ENCODE results near the gene TBL1Y. TPM values are rescaled to one million over a fixed set of nuclear protein-coding genes. Genes with fewer than 3 reads are reported as not detected.
"Not testable (repeated sequence)": the region's sequence is repeated elsewhere in the genome, so short reads cannot be mapped to it uniquely, and the experiment has no call there.

Gene TBL1Y
- total RNA-seq: not detected in 2 replicates

DNA sequence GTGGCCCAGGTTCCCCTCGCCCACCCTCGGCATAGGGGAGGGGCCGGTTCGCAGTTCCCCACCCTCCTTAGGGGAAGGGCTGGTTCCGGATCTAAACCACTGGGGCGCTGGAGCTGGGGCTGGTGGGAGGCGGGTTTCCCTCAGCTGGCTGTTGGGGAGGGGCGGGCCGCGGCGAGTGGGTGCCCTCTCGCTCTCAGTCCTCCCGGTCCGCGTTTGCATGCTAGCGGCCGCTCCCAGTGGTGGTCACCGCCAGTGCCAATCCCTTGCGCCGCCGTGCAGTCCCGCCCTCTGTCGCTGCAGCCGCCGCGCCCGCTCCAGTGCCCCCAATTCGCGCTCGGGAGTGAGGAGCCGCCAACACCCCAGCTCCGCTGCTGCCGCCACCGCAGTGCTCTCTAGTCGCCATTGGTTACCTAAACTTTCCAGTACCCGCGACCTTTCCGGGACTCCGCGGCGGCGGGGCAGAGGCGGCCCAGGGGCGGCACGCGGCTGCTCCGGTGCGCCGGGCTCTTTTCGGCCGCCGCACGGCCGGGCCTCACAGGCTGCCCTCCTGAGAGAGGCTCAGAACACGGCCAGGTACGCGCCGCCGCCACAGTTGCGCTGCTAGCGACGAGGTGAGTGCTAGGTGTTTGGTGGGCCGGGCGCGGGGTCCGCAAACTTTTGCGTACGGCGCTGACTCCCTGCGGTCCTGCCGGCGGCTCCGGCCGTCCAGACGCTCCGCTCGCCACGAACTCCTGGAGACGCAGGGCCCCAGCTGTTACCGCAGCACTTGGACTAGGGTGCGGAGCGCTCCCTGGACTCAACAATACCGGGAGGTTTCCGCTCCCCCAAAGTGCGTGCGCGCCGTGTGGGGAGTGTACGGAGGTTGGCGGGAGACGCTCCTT lies at the start of gene TBL1Y:
TSS of gene TBL1Y (plus strand) at position 326 of the 881 bp plus-strand sequence. CDS start 114,388 bp downstream, outside the sequence.
- DNase-seq (ENCODE audit: insufficient read length, low spot score, missing footprints): no peak
- no peaks in the 10 kb centered on the region for H3K36me3 ChIP-seq (ENCODE audit: insufficient read depth, low read length)

DNA sequence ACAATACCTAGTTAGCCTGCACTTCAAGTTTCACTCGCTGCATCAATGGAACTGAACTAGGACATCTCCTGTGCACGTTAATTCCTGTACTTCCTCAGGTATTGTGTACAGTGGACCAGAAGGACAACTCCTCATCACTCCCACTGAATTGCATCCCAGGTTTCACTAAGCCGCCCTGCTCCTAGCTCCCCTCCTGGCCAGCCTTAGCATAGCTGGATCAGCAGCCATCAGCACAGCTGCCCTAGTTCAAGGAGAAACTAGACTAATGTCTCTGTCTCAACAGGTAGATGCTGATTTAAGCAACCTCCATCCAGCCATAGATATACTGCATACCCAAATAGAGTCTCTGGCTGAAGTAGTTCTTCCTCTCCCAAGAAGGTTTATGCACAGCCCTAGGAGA lies 16.0 kb upstream of the TBL1Y start:
- Histone ChIP-seq H3K4me1 (ENCODE audit: insufficient read depth, low read length) (no peaks in the 10 kb centered on the region), H3K36me3 (ENCODE audit: insufficient read depth, low read length) (no peaks in the 10 kb centered on the region), H3K27me3 (ENCODE audit: insufficient read depth, low read length) (no peaks in the 10 kb centered on the region), H4K20me1 (ENCODE audit: insufficient read depth, low read length) (no peaks in the 10 kb centered on the region), H3K27ac (ENCODE audit: low read depth, low read length) (no peak overlapping the region), H3K4me3 (ENCODE audit: insufficient read depth, low read length) (no peak overlapping the region), H3K9me3 (ENCODE audit: low read depth, low read length) (no peaks in the 10 kb centered on the region), H3K79me2 (ENCODE audit: insufficient read depth, low read length) (no peaks in the 10 kb centered on the region), H2AFZ (ENCODE audit: low read length) (no peak overlapping the region), H3K4me2 (ENCODE audit: insufficient read depth, low read length) (no peak overlapping the region)
- DNase-seq (ENCODE audit: insufficient read length, low spot score, missing footprints): no peak
- TF ChIP-seq, protein P1, sequence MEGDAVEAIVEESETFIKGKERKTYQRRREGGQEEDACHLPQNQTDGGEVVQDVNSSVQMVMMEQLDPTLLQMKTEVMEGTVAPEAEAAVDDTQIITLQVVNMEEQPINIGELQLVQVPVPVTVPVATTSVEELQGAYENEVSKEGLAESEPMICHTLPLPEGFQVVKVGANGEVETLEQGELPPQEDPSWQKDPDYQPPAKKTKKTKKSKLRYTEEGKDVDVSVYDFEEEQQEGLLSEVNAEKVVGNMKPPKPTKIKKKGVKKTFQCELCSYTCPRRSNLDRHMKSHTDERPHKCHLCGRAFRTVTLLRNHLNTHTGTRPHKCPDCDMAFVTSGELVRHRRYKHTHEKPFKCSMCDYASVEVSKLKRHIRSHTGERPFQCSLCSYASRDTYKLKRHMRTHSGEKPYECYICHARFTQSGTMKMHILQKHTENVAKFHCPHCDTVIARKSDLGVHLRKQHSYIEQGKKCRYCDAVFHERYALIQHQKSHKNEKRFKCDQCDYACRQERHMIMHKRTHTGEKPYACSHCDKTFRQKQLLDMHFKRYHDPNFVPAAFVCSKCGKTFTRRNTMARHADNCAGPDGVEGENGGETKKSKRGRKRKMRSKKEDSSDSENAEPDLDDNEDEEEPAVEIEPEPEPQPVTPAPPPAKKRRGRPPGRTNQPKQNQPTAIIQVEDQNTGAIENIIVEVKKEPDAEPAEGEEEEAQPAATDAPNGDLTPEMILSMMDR (IDR thresholded peaks at IDR 0.05; ENCODE audit: extremely low read depth, low read depth, low read length): no peak

More for the DNA sequence above, at the start of gene TBL1Y:
- no peaks in the 10 kb centered on the region for H4K20me1 ChIP-seq (ENCODE audit: insufficient read depth, low read length)
- H3K4me3 ChIP-seq (ENCODE audit: insufficient read depth, low read length): no peak within 1 kb of the TSS
- no peaks in the 10 kb centered on the region for H3K79me2 ChIP-seq (ENCODE audit: insufficient read depth, low read length)
- no peak within 1 kb of the TSS for H2AFZ ChIP-seq (ENCODE audit: low read length)
- no peaks in the 10 kb centered on the region for H3K9me3 ChIP-seq (ENCODE audit: low read depth, low read length)
- H3K27me3 ChIP-seq (ENCODE audit: insufficient read depth, low read length): no peaks in the 10 kb centered on the region
- TF ChIP-seq, protein P1 (IDR thresholded peaks at IDR 0.05; ENCODE audit: extremely low read depth, low read depth, low read length): no peak
- H3K27ac ChIP-seq (ENCODE audit: low read depth, low read length): no peak within 1 kb of the TSS
- H3K4me2 ChIP-seq (ENCODE audit: insufficient read depth, low read length): no peak within 1 kb of the TSS
- no peaks in the 10 kb centered on the region for H3K4me1 ChIP-seq (ENCODE audit: insufficient read depth, low read length)

DNA sequence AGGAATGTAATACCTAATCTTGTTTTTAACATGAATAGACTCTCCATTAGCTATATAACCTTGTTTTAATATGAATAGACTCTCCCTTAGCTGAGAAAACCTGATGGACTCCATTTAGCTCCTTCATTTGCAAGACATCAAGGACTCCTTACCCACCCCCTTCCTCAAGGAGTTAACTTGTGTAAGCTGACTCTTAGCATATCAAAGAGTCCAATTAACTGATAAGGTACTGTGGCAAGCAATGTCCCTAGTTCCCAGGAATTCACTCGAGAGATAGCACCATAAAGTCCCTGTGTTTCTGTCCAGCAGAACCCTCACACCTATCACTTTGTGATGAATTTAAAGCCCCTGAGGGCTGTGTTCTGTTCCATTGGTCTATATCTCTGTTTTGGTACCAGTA lies 15.3 kb upstream of the TBL1Y start:
- H3K4me1 ChIP-seq (ENCODE audit: insufficient read depth, low read length): no peaks in the 10 kb centered on the region
- no peak overlapping the region for H3K4me2 ChIP-seq (ENCODE audit: insufficient read depth, low read length)
- no peak overlapping the region for H2AFZ ChIP-seq (ENCODE audit: low read length)
- no peak overlapping the region for H3K27ac ChIP-seq (ENCODE audit: low read depth, low read length)
- TF ChIP-seq, protein P1 (IDR thresholded peaks at IDR 0.05; ENCODE audit: extremely low read depth, low read depth, low read length): no peak
- DNase-seq (ENCODE audit: insufficient read length, low spot score, missing footprints): no peak
- H3K27me3 ChIP-seq (ENCODE audit: insufficient read depth, low read length): no peaks in the 10 kb centered on the region
- no peak overlapping the region for H3K4me3 ChIP-seq (ENCODE audit: insufficient read depth, low read length)
- H3K9me3 ChIP-seq (ENCODE audit: low read depth, low read length): no peaks in the 10 kb centered on the region
- H3K79me2 ChIP-seq (ENCODE audit: insufficient read depth, low read length): no peaks in the 10 kb centered on the region
- no peaks in the 10 kb centered on the region for H3K36me3 ChIP-seq (ENCODE audit: insufficient read depth, low read length)
- no peaks in the 10 kb centered on the region for H4K20me1 ChIP-seq (ENCODE audit: insufficient read depth, low read length)

DNA sequence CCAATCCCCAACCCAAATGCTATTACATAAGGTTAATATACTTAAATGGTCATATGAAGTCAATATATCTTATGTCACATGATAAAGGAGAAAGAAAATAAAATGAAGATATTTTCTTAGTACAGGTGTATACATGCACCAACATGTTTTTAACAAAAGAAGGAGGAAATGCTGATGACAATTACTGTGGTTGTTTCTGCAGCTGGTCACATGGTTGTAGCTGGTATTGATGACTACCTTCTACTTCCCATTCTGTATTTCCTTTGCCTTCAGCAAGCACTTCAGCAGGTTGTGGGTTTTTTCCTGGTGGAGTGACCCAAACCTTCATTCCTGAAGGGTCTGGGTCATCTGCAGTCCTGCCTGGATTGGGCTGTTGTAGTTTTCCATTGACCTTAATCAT lies 8.4 kb upstream of the TBL1Y start:
- not testable (repeated sequence) for H4K20me1 ChIP-seq (ENCODE audit: insufficient read depth, low read length); H3K4me1 ChIP-seq (ENCODE audit: insufficient read depth, low read length); H3K4me2 ChIP-seq (ENCODE audit: insufficient read depth, low read length); H3K79me2 ChIP-seq (ENCODE audit: insufficient read depth, low read length); H3K27me3 ChIP-seq (ENCODE audit: insufficient read depth, low read length); H3K4me3 ChIP-seq (ENCODE audit: insufficient read depth, low read length); H3K9me3 ChIP-seq (ENCODE audit: low read depth, low read length); H3K27ac ChIP-seq (ENCODE audit: low read depth, low read length); H3K36me3 ChIP-seq (ENCODE audit: insufficient read depth, low read length); H2AFZ ChIP-seq (ENCODE audit: low read length); DNase-seq (ENCODE audit: insufficient read length, low spot score, missing footprints)

Measured in osteoblast (primary cell).